NCI-H1930 (cell line): Measurements from ENCODE around the gene PEX11B.

ENCODE experiments used
- DNase-seq, 2 experiments: peaks; one replicate each; lab custom pipeline; 2025; lab: John Stamatoyannopoulos, UW

The PEX11B gene

DNA sequence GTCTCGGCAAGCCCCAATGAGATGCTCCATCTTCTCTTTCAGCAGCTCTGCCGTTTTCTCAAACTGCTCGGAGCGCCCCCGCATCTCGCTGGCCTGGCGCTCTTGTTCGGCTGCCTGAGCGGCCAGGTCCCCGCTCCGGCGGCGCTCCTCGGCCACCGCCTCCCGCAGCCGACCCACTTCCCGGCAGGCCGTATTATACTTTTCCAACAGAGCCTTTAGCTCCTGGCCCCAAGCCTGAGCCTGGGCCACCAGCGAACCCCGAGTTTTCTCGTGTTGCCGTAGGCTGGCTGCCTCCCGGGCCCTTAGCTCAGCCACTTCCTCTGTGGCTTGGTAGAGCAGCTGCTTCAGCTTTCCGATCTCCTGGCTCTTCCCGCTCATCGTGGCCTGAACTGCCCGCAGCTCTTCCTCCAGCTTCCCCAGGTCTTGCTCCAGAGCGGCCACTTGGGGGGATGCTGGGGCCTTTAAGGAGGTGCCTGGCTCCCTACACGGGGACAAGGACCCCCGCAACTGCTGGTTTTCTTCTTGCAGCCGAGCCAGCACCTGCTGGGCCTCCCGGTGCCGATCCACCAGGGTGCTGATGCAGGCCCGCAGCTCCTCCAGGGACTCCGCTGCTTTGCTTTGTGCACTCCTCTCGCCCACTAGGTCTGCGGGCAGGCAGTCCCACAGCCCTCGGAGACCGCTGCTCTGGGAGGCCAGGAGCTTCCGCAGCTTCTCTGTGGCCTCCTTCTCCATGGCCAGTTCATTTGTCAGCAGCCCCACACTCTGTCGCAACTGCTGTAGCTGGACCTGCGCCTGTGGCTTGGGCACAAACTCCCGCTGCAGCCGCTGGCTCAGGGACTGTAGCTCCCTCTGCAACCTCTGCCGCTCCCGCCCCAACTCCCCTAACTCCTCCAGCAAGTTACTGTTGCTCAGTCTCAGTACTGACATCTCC is 46.3 kb downstream of the PEX11B start:
- DNase-seq: no peak

DNA sequence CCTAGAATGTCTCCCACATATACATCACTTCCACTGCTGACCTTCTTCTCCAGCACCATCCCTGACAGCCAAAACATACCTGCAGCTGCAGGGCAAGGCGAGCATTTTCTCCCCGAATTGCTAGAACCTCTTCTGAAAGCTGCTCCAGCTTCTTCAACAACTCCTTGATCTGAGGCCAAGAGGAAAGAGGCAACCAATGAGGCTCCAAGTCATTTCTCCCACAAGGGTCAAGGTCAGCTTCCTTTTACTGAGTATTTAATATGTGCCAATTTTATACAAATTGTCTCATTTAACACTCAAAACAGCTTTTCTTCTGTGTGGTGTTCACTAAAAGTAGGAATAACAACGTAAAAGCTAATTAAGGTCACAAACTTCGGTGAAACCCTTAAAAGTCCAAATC is 50.3 kb downstream of the PEX11B start:
- DNase-seq: no peak

DNA sequence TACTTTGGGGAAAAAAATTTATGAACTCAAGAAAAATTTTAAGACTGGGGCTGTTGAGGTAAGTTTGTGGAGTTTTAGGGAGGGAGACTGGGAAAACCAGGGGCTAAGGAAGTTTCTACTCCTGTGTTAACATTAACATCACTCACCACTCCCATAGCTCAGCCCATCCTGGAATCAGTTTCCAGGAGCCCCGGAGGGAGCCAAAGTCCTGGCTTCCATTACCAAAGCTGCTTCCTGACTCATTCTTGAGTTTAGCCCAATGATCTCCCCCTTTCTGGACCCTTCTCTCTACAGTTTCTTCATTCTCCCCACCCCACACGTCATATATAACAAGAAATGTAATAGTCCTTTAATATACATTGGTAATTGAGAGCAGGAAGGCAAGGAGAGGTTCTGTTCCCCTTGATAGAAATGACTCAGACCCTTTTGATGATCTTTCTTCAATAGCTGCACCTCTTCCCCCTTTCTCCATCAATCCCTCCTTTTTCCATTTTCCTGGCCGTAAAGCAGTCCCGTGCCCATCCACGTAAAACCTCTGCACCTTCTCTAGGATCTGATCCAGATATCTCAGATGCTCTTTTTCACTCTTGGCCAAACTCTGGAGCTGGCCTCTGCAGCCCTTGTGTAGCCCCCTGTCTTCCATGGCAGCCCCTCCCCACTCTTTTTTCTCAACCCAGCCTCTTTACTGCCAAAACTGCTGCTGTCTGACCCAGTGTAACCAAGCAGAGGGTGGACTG is 55.1 kb downstream of the PEX11B start:
- DNase-seq: no peak
